Raji (cell line): Measurements from ENCODE around the gene PRDM15.

ENCODE experiments used
- POLR2A ChIP-seq: IDR thresholded peaks from 2 replicates; pipeline ENCODE4 v1.6.1; 2011; ENCODE audit warnings: low read depth, low read length, control low read depth; ENCODE audit not compliant: insufficient read depth

Gene PRDM15

GRCh38 chr21:41761934-41762635, 117.1 kb downstream of the PRDM15 start:
- TF ChIP-seq POLR2A: no peak

- TF ChIP-seq POLR2A: no peak
Measured at GRCh38 chr21:41761211-41761933, 117.8 kb downstream of the PRDM15 start.

- TF ChIP-seq POLR2A: no peak
Measured at GRCh38 chr21:41760411-41760810, 118.7 kb downstream of the PRDM15 start.

GRCh38 chr21:41759926-41760325, 119.2 kb downstream of the PRDM15 start:
- no peak for TF ChIP-seq POLR2A

- no peak for TF ChIP-seq POLR2A
Measured at GRCh38 chr21:41759214-41759840, 119.8 kb downstream of the PRDM15 start.

- TF ChIP-seq POLR2A: no peak
Measured at GRCh38 chr21:41758550-41758949, 120.6 kb downstream of the PRDM15 start.

GRCh38 chr21:41755934-41756773, 123.0 kb downstream of the PRDM15 start:
- no peak for TF ChIP-seq POLR2A

GRCh38 chr21:41755258-41755933, 123.7 kb downstream of the PRDM15 start:
- no peak for TF ChIP-seq POLR2A

GRCh38 chr21:41754479-41754891, 124.7 kb downstream of the PRDM15 start:
- TF ChIP-seq POLR2A: no peak

GRCh38 chr21:41753006-41753898, 125.9 kb downstream of the PRDM15 start:
- no peak for TF ChIP-seq POLR2A

- no peak for TF ChIP-seq POLR2A
Measured at GRCh38 chr21:41752231-41752681, 126.9 kb downstream of the PRDM15 start.

GRCh38 chr21:41751611-41752011, 127.5 kb downstream of the PRDM15 start:
- TF ChIP-seq POLR2A: no peak

- no peak for TF ChIP-seq POLR2A
Measured at GRCh38 chr21:41750532-41751151, 128.5 kb downstream of the PRDM15 start.
